GM06990 (cell line): ENCODE results near the gene KCNAB1.

Experiments
- DNase-seq: peaks from one replicate; pipeline ENCODE4 v3.0.0-alpha.2; 2011; ENCODE audit not compliant: insufficient read length; ENCODE audit errors: extremely low read depth
- H3K27me3 ChIP-seq: replicated peaks from 2 replicates; pipeline ENCODE4 v1.6.0; 2011; ENCODE audit warnings: low read length; ENCODE audit not compliant: control insufficient read depth, insufficient read depth
- H3K36me3 ChIP-seq: 2 replicates; pipeline ENCODE4 v1.5.1; 2011; ENCODE audit warnings: low read length; ENCODE audit not compliant: control insufficient read depth, insufficient read depth
- H3K4me3 ChIP-seq: replicated peaks from 2 replicates; pipeline ENCODE4 v1.5.1; 2011; ENCODE audit warnings: low read depth, mild to moderate bottlenecking, control low read depth, low read length
- CTCF ChIP-seq: IDR thresholded peaks from 2 replicates; pipeline ENCODE4 v1.5.1; 2011; ENCODE audit warnings: low read length, control low read depth, mild to moderate bottlenecking, inconsistent platforms; ENCODE audit not compliant: insufficient read depth, poor library complexity, severe bottlenecking

Gene KCNAB1

GRCh38 chr3:156163848-156164247, 43.5 kb downstream of the KCNAB1 start:
- Histone ChIP-seq H3K27me3 (no peaks in the 10 kb centered on the region; the same call in 1 of the 2 replicates), H3K36me3 (no peaks in the 10 kb centered on the region)

GRCh38 chr3:156166808-156167207, 46.4 kb downstream of the KCNAB1 start:
- Histone ChIP-seq H3K4me3 (no peak overlapping the region), H3K27me3 (no peaks in the 10 kb centered on the region; the same call in 1 of the 2 replicates), H3K36me3 (no peaks in the 10 kb centered on the region)
- no peak for DNase-seq
- no peak for TF ChIP-seq CTCF

More at GRCh38 chr3:156163848-156164247, 43.5 kb downstream of the KCNAB1 start:
- H3K4me3 ChIP-seq: no peak overlapping the region
- DNase-seq: no peak
- no peak for TF ChIP-seq CTCF

- no peak for TF ChIP-seq CTCF
- H3K4me3 ChIP-seq: no peak overlapping the region
- no peak for DNase-seq
- no peaks in the 10 kb centered on the region for H3K36me3 ChIP-seq
- H3K27me3 ChIP-seq: no peaks in the 10 kb centered on the region; the same call in 1 of the 2 replicates
Measured at GRCh38 chr3:156170571-156170970, 50.2 kb downstream of the KCNAB1 start.

- no peak for TF ChIP-seq CTCF
- H3K27me3 ChIP-seq: no peaks in the 10 kb centered on the region; the same call in 1 of the 2 replicates
- H3K4me3 ChIP-seq: no peak overlapping the region
- no peaks in the 10 kb centered on the region for H3K36me3 ChIP-seq
- DNase-seq: no peak
Measured at GRCh38 chr3:156171281-156172267, 51.2 kb downstream of the KCNAB1 start.

- Histone ChIP-seq H3K27me3 (no peaks in the 10 kb centered on the region; the same call in 1 of the 2 replicates), H3K4me3 (no peak overlapping the region), H3K36me3 (no peaks in the 10 kb centered on the region)
- DNase-seq: no peak
- no peak for TF ChIP-seq CTCF
Measured at GRCh38 chr3:156172536-156172935, 52.2 kb downstream of the KCNAB1 start.
